Endothelial cell of umbilical vein (primary cell): ENCODE measurements around the gene VPS54. TPM values are rescaled to one million over a fixed set of nuclear protein-coding genes. Genes with fewer than 3 reads are reported as not detected.

Experiments
- BruUV-seq: library from RNA; stranded (reverse); fragments of 400-500 nt; replicated peaks from 2 replicates; lab custom pipeline; 2021; lab: Mats Ljungman, UMichigan
- CTCF ChIA-PET: fragments of 300-600, 350-600 bp; sonication (Branson Sonifier 250); formaldehyde crosslinking; loops from one replicate; lab custom pipeline; 2021; ENCODE audit warnings: antibody characterized with exemption, inconsistent platforms; lab: Charles Lee
- POLR2A ChIA-PET: fragments of 300-600, 350-600 bp; sonication (Branson Sonifier 250); formaldehyde crosslinking; loops from one replicate; lab custom pipeline; 2021; ENCODE audit warnings: antibody characterized with exemption, inconsistent platforms; lab: Charles Lee
- DNase-seq: peaks from one replicate; pipeline ENCODE4 v3.0.0-alpha.2; 2011; ENCODE audit warnings: low read depth, low spot score
- FAIRE-seq: peaks from 2 replicates; lab custom pipeline; 2011; peaks lifted over from hg19 to GRCh38; lab: Jason Lieb, UNC
- H2AFZ ChIP-seq: 2 replicates; pipeline ENCODE4 v1.6.0; 2012; ENCODE audit warnings: low read depth, low read length, control low read depth, inconsistent platforms
- H3K27ac ChIP-seq: 2 replicates; pipeline ENCODE4 v1.5.1; 2011; ENCODE audit warnings: low read depth, mild to moderate bottlenecking, control low read depth, low read length, moderate library complexity; ENCODE audit not compliant: insufficient read depth
- H3K27me3 ChIP-seq, 2 experiments: 2 replicates each; pipeline versions ENCODE4 v1.6.0 to v1.6.1; 2011; ENCODE audit warnings: low read length in 2 of 2, mixed read lengths in 1 of 2; ENCODE audit not compliant: control insufficient read depth in 2 of 2, insufficient read depth in 2 of 2
- H3K36me3 ChIP-seq, 2 experiments: 2 replicates in 1 of 2; 3 replicates in 1 of 2; pipeline ENCODE4 v1.5.1; 2011; ENCODE audit warnings: low read length in 2 of 2, mild to moderate bottlenecking in 1 of 2, moderate library complexity in 1 of 2; ENCODE audit not compliant: control insufficient read depth in 2 of 2, insufficient read depth in 2 of 2; ENCODE audit errors: extremely low read depth in 1 of 2
- H3K4me1 ChIP-seq: 3 replicates; pipeline ENCODE4 v1.5.1; 2011; ENCODE audit warnings: mild to moderate bottlenecking, low read length; ENCODE audit not compliant: control insufficient read depth, insufficient read depth; ENCODE audit errors: extremely low read depth
- H3K4me2 ChIP-seq: 2 replicates; pipeline ENCODE4 v1.6.1; 2011; ENCODE audit warnings: low read length, control low read depth, mixed read lengths; ENCODE audit not compliant: insufficient read depth
- H3K4me3 ChIP-seq, 3 experiments: fragments of 200-600 bp in 1 of 3; sonication (generic), shearing (Covaris generic) in 1 of 3; replicated peaks in 1 of 3; 2 replicates each; pipeline ENCODE4 v1.5.1; 2011 to 2016; ENCODE audit warnings: control low read depth in 3 of 3, low read length in 3 of 3, mild to moderate bottlenecking in 2 of 3, inconsistent platforms in 1 of 3, low read depth in 1 of 3, moderate library complexity in 1 of 3; ENCODE audit not compliant: insufficient read depth in 1 of 3
- H3K79me2 ChIP-seq: 2 replicates; pipeline ENCODE4 v1.6.0; 2012; ENCODE audit warnings: low read length, inconsistent platforms; ENCODE audit not compliant: control insufficient read depth, insufficient read depth
- H3K9ac ChIP-seq: replicated peaks from 2 replicates; pipeline ENCODE3; 2011; ENCODE audit warnings: low read length, control low read depth; ENCODE audit not compliant: insufficient read depth; ENCODE audit errors: extremely low read depth
- H3K9me1 ChIP-seq: replicated peaks from 3 replicates; pipeline ENCODE4 v1.6.0; 2011; ENCODE audit warnings: mild to moderate bottlenecking, low read length; ENCODE audit not compliant: control insufficient read depth, insufficient read depth; ENCODE audit errors: extremely low read depth
- H3K9me3 ChIP-seq: replicated peaks from 2 replicates; pipeline ENCODE4 v1.5.1; 2012; ENCODE audit warnings: low read length, inconsistent platforms; ENCODE audit not compliant: control insufficient read depth, insufficient read depth
- H4K20me1 ChIP-seq: replicated peaks from 2 replicates; pipeline ENCODE3; 2011; ENCODE audit warnings: mild to moderate bottlenecking, low read length; ENCODE audit not compliant: control insufficient read depth, insufficient read depth; ENCODE audit errors: extremely low read depth
- CTCF ChIP-seq, 2 donors: IDR thresholded peaks; 1 replicate in 1 of 2; 2 replicates in 1 of 2; pipeline ENCODE4 v1.5.1; 2011; ENCODE audit warnings: low read length in 2 of 2, mild to moderate bottlenecking in 2 of 2, moderate library complexity in 2 of 2, control low read depth in 1 of 2, inconsistent platforms in 1 of 2, low read depth in 1 of 2; ENCODE audit not compliant: insufficient read depth in 1 of 2; ENCODE audit errors: extremely low read depth in 1 of 2
- EZH2 ChIP-seq: IDR thresholded peaks from 2 replicates; pipeline ENCODE4 v1.6.1; 2012; ENCODE audit warnings: borderline replicate concordance, low read depth, mild to moderate bottlenecking, moderate library complexity, low read length, inconsistent platforms; ENCODE audit not compliant: severe bottlenecking
- FOS ChIP-seq: IDR thresholded peaks from 2 replicates; pipeline ENCODE4 v1.6.1; 2011; ENCODE audit warnings: mild to moderate bottlenecking, low read length, moderate library complexity, borderline replicate concordance; ENCODE audit not compliant: insufficient read depth
- GATA2 ChIP-seq: IDR thresholded peaks from 2 replicates; pipeline ENCODE4 v1.7.0; 2011; ENCODE audit warnings: low read depth, mild to moderate bottlenecking, moderate library complexity, mixed read lengths, low read length; ENCODE audit not compliant: insufficient read length, insufficient read depth
- JUN ChIP-seq: IDR thresholded peaks from 2 replicates; pipeline ENCODE4 v1.6.1; 2011; ENCODE audit warnings: borderline replicate concordance, low read depth; ENCODE audit not compliant: insufficient read length, insufficient read depth
- MAX ChIP-seq: IDR thresholded peaks from 2 replicates; pipeline ENCODE4 v1.6.1; 2011; ENCODE audit not compliant: insufficient read depth, insufficient read length
- MYC ChIP-seq: IDR thresholded peaks from one replicate; pipeline ENCODE4 v1.6.1; 2011; ENCODE audit warnings: mild to moderate bottlenecking, low read depth, low read length
- POLR2A ChIP-seq: IDR thresholded peaks from 2 replicates; pipeline ENCODE4 v1.6.1; 2012; ENCODE audit warnings: low read depth, mild to moderate bottlenecking, control low read depth, low read length
- POLR2AphosphoS5 ChIP-seq: IDR thresholded peaks from 2 replicates; pipeline ENCODE4 v1.6.1; 2012; ENCODE audit warnings: low read depth, mild to moderate bottlenecking, control low read depth, low read length, moderate library complexity; ENCODE audit not compliant: insufficient read depth
- dilution Hi-C: fragments of 300-500 bp; cut with MboI; formaldehyde crosslinking; loops from one replicate; pipeline ENCODE4 v1.15.0; 2019; ENCODE audit warnings: low sequenced_read_pairs; ENCODE audit not compliant: extremely low pct_ligation_motif_present
- intact Hi-C: fragments of 100-400 bp; cut with micrococcal nuclease; formaldehyde crosslinking; loops from one replicate; pipeline ENCODE4 v1.10.0; 2022
- polyA plus RNA-seq, 4 experiments: library from polyadenylated mRNA; depleted of rRNA in 3 of 4; stranded (reverse) in 3 of 4; unstranded in 1 of 4; fragments of >200 nt; gene quantifications; 2 replicates each; pipeline versions ENCODE4 v1.2.1 to v1.2.3, GENCODE V29; 2011 to 2012; ENCODE audit warnings: missing spikeins in 1 of 4
- total RNA-seq: library from RNA; stranded (reverse); gene quantifications from 2 replicates; pipeline ENCODE4 v1.2.3, GENCODE V29; 2021

The VPS54 gene
- total and polyA plus RNA-seq, 2 donors (not counting 3 experiments of a cell fraction or from before 2014, with no cell fraction given) = 6.3 to 17.7 TPM

DNA sequence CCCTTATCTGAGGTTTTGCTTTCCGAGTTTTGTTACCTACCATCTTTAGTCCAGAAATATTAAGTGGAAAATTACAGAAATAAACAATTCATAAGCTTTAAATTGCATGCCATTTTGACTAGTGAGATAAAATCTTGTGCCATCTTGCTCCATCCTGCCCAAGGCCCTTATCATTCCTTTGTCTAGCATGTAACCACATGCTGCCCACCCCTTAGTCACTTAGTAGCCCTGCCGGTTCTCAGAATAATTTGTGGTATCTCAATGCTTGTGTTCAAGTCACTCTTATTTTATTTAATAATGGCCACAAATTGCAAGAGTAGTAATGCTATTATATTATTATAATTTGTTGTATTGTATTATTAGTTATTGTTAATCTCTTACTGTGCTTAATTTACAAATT lies 36.8 kb upstream of the VPS54 start:
- no peaks in the 10 kb centered on the region for H3K36me3 ChIP-seq
- intact Hi-C loops (no loop called here), dilution Hi-C loops (no loop called here)
- H3K4me1 ChIP-seq = peaks cover 25% of the 10 kb centered on the region
- H3K9ac ChIP-seq = no peak overlapping the region
- H3K27me3 ChIP-seq = no peaks in the 10 kb centered on the region
- POLR2A ChIA-PET = no interaction called here
- no peak for FAIRE-seq
- no peaks in the 10 kb centered on the region for H4K20me1 ChIP-seq
- TF ChIP-seq GATA2 = no peak
- no peak for TF ChIP-seq FOS
- TF ChIP-seq EZH2 = no peak
- no peak for TF ChIP-seq CTCF (IDR thresholded peaks at IDR 0.05; ENCODE audit: extremely low read depth in 1 of 2, insufficient read depth in 1 of 2, low read depth in 1 of 2, low read length in 2 of 2)
- TF ChIP-seq MAX = no peak
- no peak for TF ChIP-seq POLR2AphosphoS5
- TF ChIP-seq MYC = no peak
- no peak for TF ChIP-seq POLR2A
- no peak for TF ChIP-seq JUN
- H3K4me2 ChIP-seq = no peak overlapping the region
- no peaks in the 10 kb centered on the region for H3K9me1 ChIP-seq
- H3K4me3 ChIP-seq = no peak overlapping the region
- no peak overlapping the region for H3K27ac ChIP-seq
- BruUV-seq = no TSS peak
- no peaks in the 10 kb centered on the region for H3K79me2 ChIP-seq
- CTCF ChIA-PET = interaction anchor here (0.6 kb wide), 1 partner anchor 8 kb away, joined by 3 read pairs; no protein-coding TSS in a partner anchor
- H2AFZ ChIP-seq = no peak overlapping the region
- no peak for DNase-seq
- H3K9me3 ChIP-seq = no peaks in the 10 kb centered on the region
